Measurements from ENCODE around the gene NET1. TPM values are rescaled to one million over a fixed set of nuclear protein-coding genes. Genes with fewer than 3 reads are reported as not detected.

The NET1 gene
- polyA plus RNA-seq, 2 of the 4 experiments (the other 2 are of a cell fraction) = 42.9 to 132 TPM

- TF ChIP-seq ATOH8 (CRISPR knock-in tag; IDR thresholded peaks at IDR 0.05; ENCODE audit: low read depth) (no peak), CEBPB (IDR thresholded peaks at IDR 0.05) (no peak), POLR2A (IDR thresholded peaks at IDR 0.05; ENCODE audit: low read length) (no peak), USF2 (IDR thresholded peaks at IDR 0.05) (no peak)
Measured at GRCh38 chr10:5496261-5497250, 84.2 kb downstream of the NET1 start (continued).

- Histone ChIP-seq H3K9me3 (peaks cover 6% of the 10 kb centered on the region; the same call in 1 of the 3 replicates), H3K4me3 (no peak overlapping the region), H3K4me2 (no peak overlapping the region), H3K27ac (no peak overlapping the region), H3K4me1 (peaks cover 14% of the 10 kb centered on the region)
- ATAC-seq (no peak), FAIRE-seq (peak; percentile 68), DNase-seq (ENCODE audit: low read depth in 1 of 2, low spot score in 1 of 2) (no peak)
- ChIA-PET CTCF (no interaction called here), POLR2A (no interaction called here)
- 71% methylated on average over 6 of the region's 6 CpGs for WGBS (ENCODE audit: missing lambda C conversion rate)
- no peak for TF ChIP-seq EHF (CRISPR knock-in tag; IDR thresholded peaks at IDR 0.05)
Measured at GRCh38 chr10:5497289-5497688, 84.9 kb downstream of the NET1 start.

GRCh38 chr10:5497948-5498730 is 85.8 kb downstream of the NET1 start:
- CTCF ChIA-PET = interaction anchor here (4.8 kb wide), 1 partner anchor 125 kb away, joined by 23 read pairs; no protein-coding TSS in a partner anchor
- no peak for ATAC-seq
- H3K27ac ChIP-seq = no peak overlapping the region
- no peak for FAIRE-seq
- 91% methylated on average over 18 of the region's 19 CpGs for WGBS (ENCODE audit: missing lambda C conversion rate)
- no peak overlapping the region for H3K4me3 ChIP-seq
- no peak overlapping the region for H3K4me2 ChIP-seq
- no peak for DNase-seq (ENCODE audit: low read depth in 1 of 2, low spot score in 1 of 2)
- no peak for TF ChIP-seq REST (IDR thresholded peaks at IDR 0.05)
- no peak for TF ChIP-seq ZC3H11A (IDR thresholded peaks at IDR 0.05)
- no peak for TF ChIP-seq RAD21 (conservative IDR thresholded peaks at IDR 0.05 in 1 of 2, IDR thresholded peaks at IDR 0.05 in 1 of 2)
- TF ChIP-seq FOSL2 (IDR thresholded peaks at IDR 0.05) = no peak
- no peak for TF ChIP-seq FOSL2 (CRISPR knock-in tag; IDR thresholded peaks at IDR 0.05)
- no peak for TF ChIP-seq EP300 (IDR thresholded peaks at IDR 0.05)
- no peak for TF ChIP-seq MAZ (IDR thresholded peaks at IDR 0.05; ENCODE audit: borderline replicate concordance, low read depth, low read length)
- H3K9me3 ChIP-seq = no peaks in the 10 kb centered on the region
- peaks cover 14% of the 10 kb centered on the region for H3K4me1 ChIP-seq
- POLR2A ChIA-PET = no interaction called here
